ENCODE measurements around the gene PHF21B.

DNA sequence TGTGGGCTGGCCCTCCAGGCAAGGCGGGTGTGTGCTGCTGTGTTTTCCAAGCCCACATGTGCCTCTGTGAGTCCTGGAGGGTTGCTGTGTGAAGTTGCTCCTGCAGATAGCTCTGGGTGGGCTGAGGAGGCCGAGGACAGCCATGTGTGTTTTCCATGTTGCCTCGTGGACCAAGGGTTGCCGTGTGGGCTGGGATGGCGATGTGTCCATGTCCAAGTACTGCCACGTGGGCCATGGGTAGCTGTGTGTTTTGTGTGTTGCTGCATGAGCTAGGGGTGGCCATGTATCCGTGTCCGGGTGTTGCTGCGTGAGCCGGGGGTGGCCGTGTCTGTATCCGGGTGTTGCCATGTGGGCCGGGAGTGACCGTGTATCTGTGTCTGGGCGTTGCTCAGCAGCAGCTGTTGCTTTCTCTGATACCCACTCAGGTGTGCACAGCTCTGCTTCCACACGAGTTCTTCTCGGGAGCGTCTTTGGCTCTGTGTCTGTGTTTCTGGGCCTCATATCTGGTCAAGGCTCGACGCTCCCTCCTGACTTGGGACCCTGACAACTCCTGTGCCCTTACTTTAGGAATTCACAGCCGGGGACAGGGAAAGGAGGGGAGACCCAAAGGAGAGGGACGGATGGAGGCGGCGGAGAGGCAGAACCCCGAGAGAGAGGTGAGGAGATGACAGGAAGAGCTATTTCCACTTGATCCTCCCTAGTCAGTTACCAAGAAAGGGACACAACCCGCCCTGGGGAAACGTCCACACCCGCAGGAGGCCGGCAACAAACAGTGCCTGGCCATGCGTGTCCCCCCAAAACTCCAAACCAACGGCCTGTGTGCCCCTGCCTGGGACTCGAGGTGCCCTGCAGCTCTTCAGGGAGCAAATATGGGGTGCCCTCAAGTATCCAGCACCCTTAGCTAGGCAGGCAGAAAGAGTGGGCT is 83.1 kb downstream of the PHF21B start:
- TF ChIP-seq, protein P1, sequence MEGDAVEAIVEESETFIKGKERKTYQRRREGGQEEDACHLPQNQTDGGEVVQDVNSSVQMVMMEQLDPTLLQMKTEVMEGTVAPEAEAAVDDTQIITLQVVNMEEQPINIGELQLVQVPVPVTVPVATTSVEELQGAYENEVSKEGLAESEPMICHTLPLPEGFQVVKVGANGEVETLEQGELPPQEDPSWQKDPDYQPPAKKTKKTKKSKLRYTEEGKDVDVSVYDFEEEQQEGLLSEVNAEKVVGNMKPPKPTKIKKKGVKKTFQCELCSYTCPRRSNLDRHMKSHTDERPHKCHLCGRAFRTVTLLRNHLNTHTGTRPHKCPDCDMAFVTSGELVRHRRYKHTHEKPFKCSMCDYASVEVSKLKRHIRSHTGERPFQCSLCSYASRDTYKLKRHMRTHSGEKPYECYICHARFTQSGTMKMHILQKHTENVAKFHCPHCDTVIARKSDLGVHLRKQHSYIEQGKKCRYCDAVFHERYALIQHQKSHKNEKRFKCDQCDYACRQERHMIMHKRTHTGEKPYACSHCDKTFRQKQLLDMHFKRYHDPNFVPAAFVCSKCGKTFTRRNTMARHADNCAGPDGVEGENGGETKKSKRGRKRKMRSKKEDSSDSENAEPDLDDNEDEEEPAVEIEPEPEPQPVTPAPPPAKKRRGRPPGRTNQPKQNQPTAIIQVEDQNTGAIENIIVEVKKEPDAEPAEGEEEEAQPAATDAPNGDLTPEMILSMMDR (conservative IDR thresholded peaks at IDR 0.05) = no peak
- TF ChIP-seq ZFX (IDR thresholded peaks at IDR 0.05) = no peak
